ENCODE results near the gene GPR107.

- TF ChIP-seq EP300 (IDR thresholded peaks at IDR 0.05) (no peak), POLR2A (IDR thresholded peaks at IDR 0.05; ENCODE audit: low read length) (no peak)
These were observed 129.5 kb downstream of the GPR107 start for GRCh38 chr9:130183133-130183762.

All from A549 (cell line).